GM12801 (cell line): ENCODE data around the gene HYAL3.

ENCODE experiments used
- TF ChIP-seq, protein P1 (sequence below): IDR thresholded peaks from one replicate; pipeline ENCODE4 v1.5.1; 2011; ENCODE audit warnings: control low read depth; ENCODE audit not compliant: insufficient read length; ENCODE audit errors: extremely low read depth

Gene HYAL3

DNA sequence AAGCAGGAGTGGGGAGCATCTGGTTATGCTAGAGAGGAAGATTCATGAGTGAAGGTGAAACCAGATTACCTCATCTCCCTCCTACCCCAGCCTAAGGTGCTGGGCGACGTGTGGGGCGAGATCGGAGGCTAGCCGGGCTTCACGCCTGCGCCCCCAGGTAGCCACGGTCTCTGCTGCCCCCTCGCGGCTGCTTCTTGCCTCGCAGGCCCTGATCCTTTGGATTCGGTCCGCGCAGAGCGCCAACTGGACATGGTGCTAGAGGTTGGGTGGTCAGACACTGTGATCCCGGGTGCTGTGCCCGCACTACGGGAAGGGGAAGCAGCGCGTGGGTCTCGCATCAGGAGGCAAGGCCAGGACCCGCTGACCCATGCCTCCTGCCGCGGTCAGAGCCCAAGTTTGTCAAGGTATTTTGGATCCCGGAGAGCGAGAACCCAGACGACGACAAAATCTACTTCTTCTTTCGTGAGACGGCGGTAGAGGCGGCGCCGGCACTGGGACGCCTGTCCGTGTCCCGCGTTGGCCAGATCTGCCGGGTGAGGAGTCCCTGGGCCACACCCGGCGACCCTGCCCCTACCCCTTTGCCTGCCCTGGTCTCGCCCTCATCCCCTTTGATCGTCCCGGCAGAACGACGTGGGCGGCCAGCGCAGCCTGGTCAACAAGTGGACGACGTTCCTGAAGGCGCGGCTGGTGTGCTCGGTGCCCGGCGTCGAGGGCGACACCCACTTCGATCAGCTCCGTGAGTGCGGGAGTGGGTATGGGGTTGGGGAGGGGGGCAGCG, 26.1 kb downstream of the HYAL3 start:
- TF ChIP-seq, protein P1, sequence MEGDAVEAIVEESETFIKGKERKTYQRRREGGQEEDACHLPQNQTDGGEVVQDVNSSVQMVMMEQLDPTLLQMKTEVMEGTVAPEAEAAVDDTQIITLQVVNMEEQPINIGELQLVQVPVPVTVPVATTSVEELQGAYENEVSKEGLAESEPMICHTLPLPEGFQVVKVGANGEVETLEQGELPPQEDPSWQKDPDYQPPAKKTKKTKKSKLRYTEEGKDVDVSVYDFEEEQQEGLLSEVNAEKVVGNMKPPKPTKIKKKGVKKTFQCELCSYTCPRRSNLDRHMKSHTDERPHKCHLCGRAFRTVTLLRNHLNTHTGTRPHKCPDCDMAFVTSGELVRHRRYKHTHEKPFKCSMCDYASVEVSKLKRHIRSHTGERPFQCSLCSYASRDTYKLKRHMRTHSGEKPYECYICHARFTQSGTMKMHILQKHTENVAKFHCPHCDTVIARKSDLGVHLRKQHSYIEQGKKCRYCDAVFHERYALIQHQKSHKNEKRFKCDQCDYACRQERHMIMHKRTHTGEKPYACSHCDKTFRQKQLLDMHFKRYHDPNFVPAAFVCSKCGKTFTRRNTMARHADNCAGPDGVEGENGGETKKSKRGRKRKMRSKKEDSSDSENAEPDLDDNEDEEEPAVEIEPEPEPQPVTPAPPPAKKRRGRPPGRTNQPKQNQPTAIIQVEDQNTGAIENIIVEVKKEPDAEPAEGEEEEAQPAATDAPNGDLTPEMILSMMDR: no peak

DNA sequence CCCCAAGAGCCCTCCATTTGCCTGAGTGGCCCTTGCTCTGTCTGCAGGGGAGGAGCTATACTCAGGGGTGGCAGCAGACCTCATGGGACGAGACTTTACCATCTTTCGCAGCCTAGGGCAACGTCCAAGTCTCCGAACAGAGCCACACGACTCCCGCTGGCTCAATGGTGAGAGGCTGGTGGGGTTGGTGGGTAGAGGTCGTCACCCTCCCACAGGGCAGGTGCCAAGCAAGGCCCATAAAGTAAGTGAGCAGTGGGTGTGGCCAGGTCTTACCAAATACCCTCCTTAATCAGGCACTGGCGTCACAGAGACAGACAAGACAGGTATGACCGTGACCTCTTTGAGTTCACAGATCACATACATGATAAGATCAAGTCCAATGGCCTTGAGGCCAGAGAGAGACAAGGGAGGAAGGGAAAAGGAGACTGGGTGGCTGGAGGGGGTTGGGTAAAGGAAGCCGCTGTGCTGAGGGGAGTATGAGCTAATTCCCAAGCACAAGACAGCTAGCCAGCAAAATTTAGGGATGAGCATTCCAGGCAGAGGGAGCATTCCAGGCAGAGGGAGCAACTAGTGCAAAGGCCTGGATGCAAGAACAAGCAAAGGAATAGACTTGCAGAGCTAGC, 27.8 kb downstream of the HYAL3 start:
- TF ChIP-seq, protein P1: no peak

DNA sequence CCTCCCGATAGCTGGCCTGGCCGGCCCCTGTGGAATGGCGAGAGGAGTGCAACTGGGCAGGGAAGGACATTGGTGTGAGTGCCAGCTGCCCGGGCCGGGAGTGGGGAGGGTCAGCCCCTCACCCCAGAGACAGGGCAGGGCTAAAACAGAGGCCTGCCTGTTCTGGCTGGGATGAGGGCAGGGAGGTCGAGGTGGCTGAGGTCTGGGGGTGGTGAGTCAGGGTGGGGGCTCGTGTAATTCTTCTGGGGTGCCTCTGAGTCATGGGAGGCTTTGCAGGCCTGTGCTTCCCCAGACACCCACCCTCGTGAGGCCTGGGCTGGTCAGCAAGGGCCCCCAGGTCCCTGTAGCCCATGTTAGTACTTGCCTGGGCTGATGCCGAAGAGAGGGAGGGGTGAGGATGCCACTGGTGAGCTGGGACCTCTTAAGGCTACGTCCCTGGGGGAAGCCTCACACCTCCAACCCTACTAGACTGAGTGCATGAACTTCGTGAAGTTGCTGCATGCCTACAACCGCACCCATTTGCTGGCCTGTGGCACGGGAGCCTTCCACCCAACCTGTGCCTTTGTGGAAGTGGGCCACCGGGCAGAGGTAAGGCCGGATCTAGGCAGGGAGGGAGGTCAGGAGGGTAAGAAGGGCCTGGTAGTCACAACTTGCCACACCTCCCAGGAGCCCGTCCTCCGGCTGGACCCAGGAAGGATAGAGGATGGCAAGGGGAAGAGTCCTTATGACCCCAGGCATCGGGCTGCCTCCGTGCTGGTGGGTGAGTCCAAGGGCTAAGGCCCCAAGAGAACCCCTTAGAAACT, 28.6 kb downstream of the HYAL3 start:
- TF ChIP-seq, protein P1: no peak

DNA sequence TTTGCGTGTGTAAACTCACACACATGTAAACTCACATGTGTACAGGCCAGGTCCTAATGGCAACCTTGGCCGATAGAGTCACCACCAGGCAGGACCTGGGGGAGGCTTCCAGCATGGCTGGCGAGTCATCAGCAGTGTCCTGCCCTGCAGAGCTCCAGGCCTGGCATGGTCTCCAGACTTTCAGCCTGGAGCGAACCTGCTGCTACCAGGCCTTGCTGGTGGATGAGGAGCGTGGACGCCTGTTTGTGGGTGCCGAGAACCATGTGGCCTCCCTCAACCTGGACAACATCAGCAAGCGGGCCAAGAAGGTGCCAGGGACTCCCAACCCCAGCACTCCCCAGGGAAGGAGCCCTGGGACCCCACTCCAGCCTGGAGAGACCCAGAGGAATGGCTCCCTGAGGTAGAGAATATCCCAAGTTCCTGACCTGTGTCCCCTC, 29.2 kb downstream of the HYAL3 start:
- TF ChIP-seq, protein P1: no peak

DNA sequence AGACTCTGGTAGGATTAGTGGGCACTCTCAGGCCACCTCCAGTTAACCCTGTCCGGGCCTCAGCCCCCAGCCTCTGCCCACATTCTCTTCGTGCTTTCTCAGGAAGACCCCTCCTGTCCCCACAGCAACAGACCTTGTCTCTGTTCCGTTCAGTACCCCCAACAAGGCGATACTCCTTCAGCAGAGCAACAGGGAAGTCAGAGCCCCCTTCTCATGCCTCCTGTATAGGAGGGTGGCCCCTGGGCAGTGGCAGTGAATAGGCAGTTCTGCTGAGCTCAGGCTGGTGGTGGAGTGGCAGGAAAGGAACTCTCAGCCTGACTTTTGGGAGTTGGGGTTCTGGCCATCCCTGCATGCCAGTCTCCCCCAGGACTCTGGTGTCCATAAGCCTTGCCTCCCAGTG, 29.7 kb downstream of the HYAL3 start:
- TF ChIP-seq, protein P1: no peak

DNA sequence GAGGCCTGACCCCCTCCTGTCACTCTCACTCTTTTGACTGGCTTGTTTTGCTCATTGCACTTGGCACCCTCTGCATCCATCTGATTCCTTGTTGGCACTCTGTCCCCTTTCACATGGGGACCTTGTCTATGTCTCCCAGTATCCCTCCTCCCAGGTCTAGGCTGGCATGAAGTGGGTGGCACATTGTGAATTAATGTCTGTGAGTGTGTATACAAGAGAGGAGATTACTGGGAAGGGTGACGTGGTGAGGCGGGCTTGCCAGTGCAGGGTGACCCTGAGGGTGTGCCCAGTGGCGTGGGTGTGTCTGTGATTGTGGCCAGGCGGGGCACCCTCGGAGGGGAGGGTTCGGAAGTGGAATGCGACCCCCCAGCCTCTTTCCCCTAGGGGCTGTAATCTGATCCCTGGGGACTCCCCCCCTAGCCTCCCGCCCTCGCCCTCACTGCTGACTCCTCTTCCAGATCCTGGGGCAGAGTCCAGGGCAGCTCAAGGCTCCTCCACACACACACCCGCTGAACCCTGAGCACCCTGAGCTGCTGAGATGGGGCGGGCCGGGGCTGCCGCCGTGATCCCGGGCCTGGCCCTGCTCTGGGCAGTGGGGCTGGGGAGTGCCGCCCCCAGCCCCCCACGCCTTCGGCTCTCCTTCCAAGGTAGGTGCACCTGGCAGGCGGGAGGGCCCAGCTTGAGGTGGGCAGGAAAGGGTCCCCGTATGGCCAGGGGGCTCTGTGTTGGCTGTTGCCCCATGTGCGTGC, 30.3 kb downstream of the HYAL3 start, which contains the start of gene SEMA3B:
TSS of gene SEMA3B (plus strand) at position 445 of the 749 bp plus-strand sequence. CDS start at position 539, 94 bp downstream.
- TF ChIP-seq, protein P1: no peak
